OCI-LY7 (cell line): ENCODE results near the gene SSTR5. TPM values are rescaled to one million over a fixed set of nuclear protein-coding genes. Genes with fewer than 3 reads are reported as not detected.

ENCODE experiments used
- BruUV-seq: library from RNA; stranded (reverse); fragments of 400-500 nt; replicated peaks from 2 replicates; lab custom pipeline; 2021; lab: Mats Ljungman, UMichigan
- CTCF ChIA-PET: fragments of 300-600 bp; sonication (Branson Sonifier 250); formaldehyde crosslinking; loops from one replicate; lab custom pipeline; 2022; ENCODE audit warnings: antibody characterized with exemption; ENCODE audit not compliant: unreplicated experiment; lab: Charles Lee
- POLR2A ChIA-PET: fragments of 300-600 bp; sonication (Branson Sonifier 250); formaldehyde crosslinking; loops from one replicate; lab custom pipeline; 2022; ENCODE audit warnings: antibody characterized with exemption; lab: Charles Lee
- DNase-seq: peaks from one replicate; pipeline ENCODE4 v3.0.0-alpha.2; 2015; ENCODE audit warnings: low spot score
- H2AFZ ChIP-seq: fragments of 200-600 bp; sonication (generic), shearing (Covaris generic); 2 replicates; pipeline ENCODE4 v1.6.1; 2014; ENCODE audit warnings: mild to moderate bottlenecking, antibody characterized with exemption, low read length, moderate library complexity
- H3K27ac ChIP-seq: fragments of 200-600 bp; sonication (generic); 2 replicates; pipeline ENCODE4 v1.5.1; 2014; ENCODE audit warnings: mixed run types, low read depth, mild to moderate bottlenecking, moderate library complexity, low read length, inconsistent platforms; ENCODE audit not compliant: poor library complexity, severe bottlenecking
- H3K36me3 ChIP-seq: fragments of 200-600 bp; sonication (generic); 2 replicates; pipeline ENCODE4 v1.6.1; 2014; ENCODE audit warnings: mild to moderate bottlenecking, antibody characterized with exemption, low read length, moderate library complexity, mixed read lengths; ENCODE audit not compliant: insufficient read depth
- H3K4me1 ChIP-seq: fragments of 200-600 bp; sonication (generic); 2 replicates; pipeline ENCODE4 v1.5.1; 2014; ENCODE audit warnings: mild to moderate bottlenecking, low read length; ENCODE audit not compliant: insufficient read depth, poor library complexity, severe bottlenecking
- H3K4me2 ChIP-seq: fragments of 200-600 bp; sonication (generic); 2 replicates; pipeline ENCODE4 v1.6.1; 2014; ENCODE audit warnings: mild to moderate bottlenecking, low read length
- H3K4me3 ChIP-seq: fragments of 200-600 bp; sonication (generic); 2 replicates; pipeline ENCODE4 v1.5.1; 2014; ENCODE audit warnings: mild to moderate bottlenecking, low read depth, low read length; ENCODE audit not compliant: poor library complexity, severe bottlenecking
- H3K79me2 ChIP-seq: fragments of 200-600 bp; sonication (generic); 2 replicates; pipeline ENCODE4 v1.6.1; 2016; ENCODE audit warnings: low read depth, mild to moderate bottlenecking, low read length, moderate library complexity, mixed read lengths; ENCODE audit not compliant: insufficient read depth
- H3K9me2 ChIP-seq: fragments of 200-600 bp; sonication (generic); 2 replicates; pipeline ENCODE4 v1.6.1; 2016; ENCODE audit warnings: mild to moderate bottlenecking, low read length, mixed read lengths; ENCODE audit not compliant: insufficient read depth
- H3K9me3 ChIP-seq: fragments of 200-600 bp; sonication (generic); 2 replicates; pipeline ENCODE4 v1.6.1; 2014; ENCODE audit warnings: mild to moderate bottlenecking, mixed run types, low read length, mixed read lengths
- H4K20me1 ChIP-seq: fragments of 200-600 bp; sonication (generic); 2 replicates; pipeline ENCODE4 v1.6.1; 2014; ENCODE audit warnings: mild to moderate bottlenecking, antibody characterized with exemption, low read length, moderate library complexity, mixed read lengths; ENCODE audit not compliant: insufficient read depth
- CTCF ChIP-seq: fragments of 200-600 bp; sonication (generic); conservative IDR thresholded peaks from 2 replicates; pipeline ENCODE4 v1.5.1; 2014; ENCODE audit warnings: mild to moderate bottlenecking, antibody characterized with exemption, low read length, moderate library complexity, mixed read lengths
- EZH2phosphoT487 ChIP-seq: fragments of 200-600 bp; sonication (generic); IDR thresholded peaks from 2 replicates; pipeline ENCODE4 v1.6.1; 2018; ENCODE audit warnings: low read depth, borderline replicate concordance, mild to moderate bottlenecking, mixed run types, antibody characterized with exemption, low read length, moderate library complexity, mixed read lengths
- intact Hi-C: fragments of 100-400 bp; cut with micrococcal nuclease; formaldehyde crosslinking; loops from one replicate; pipeline ENCODE4 v1.10.0; 2022; ENCODE audit not compliant: unreplicated experiment
- total RNA-seq, 2 experiments: library from RNA; depleted of rRNA in 1 of 2; stranded (reverse); fragments of >200 nt in 1 of 2; shearing (Covaris generic) in 1 of 2; gene quantifications; 2 replicates each; pipeline ENCODE4 v1.2.3, GENCODE V29; 2014 to 2022

The SSTR5 gene
- total RNA-seq, 2 experiments from 2014 or later, result not detected

GRCh38 chr16:1109648-1110047 lies 37.1 kb downstream of the SSTR5 start:
- Histone ChIP-seq H3K9me2 (no peaks in the 10 kb centered on the region), H3K9me3 (no peaks in the 10 kb centered on the region), H3K79me2 (no peaks in the 10 kb centered on the region), H3K4me3 (no peak overlapping the region), H3K4me1 (no peaks in the 10 kb centered on the region), H3K4me2 (no peak overlapping the region), H4K20me1 (no peaks in the 10 kb centered on the region), H3K27ac (no peak overlapping the region), H2AFZ (no peak overlapping the region), H3K36me3 (no peaks in the 10 kb centered on the region)
- no peak for DNase-seq
- POLR2A ChIA-PET, result no interaction called here
- TF ChIP-seq EZH2phosphoT487, result no peak
- no peak for TF ChIP-seq CTCF
- intact Hi-C loops, result no loop called here
- BruUV-seq, result no TSS peak
- CTCF ChIA-PET, result no interaction called here

- intact Hi-C loops, result no loop called here
- CTCF ChIA-PET, result no interaction called here
- BruUV-seq, result no TSS peak
These were observed 40.1 kb downstream of the SSTR5 start for GRCh38 chr16:1112506-1113184.

More at GRCh38 chr16:1112506-1113184, 40.1 kb downstream of the SSTR5 start:
- POLR2A ChIA-PET, result no interaction called here
- H3K4me1 ChIP-seq, result no peaks in the 10 kb centered on the region
- H3K79me2 ChIP-seq, result no peaks in the 10 kb centered on the region
- no peaks in the 10 kb centered on the region for H3K36me3 ChIP-seq
- no peak overlapping the region for H2AFZ ChIP-seq
- DNase-seq, result no peak
- no peak overlapping the region for H3K27ac ChIP-seq
- H3K9me2 ChIP-seq, result no peaks in the 10 kb centered on the region
- H3K9me3 ChIP-seq, result no peaks in the 10 kb centered on the region
- H4K20me1 ChIP-seq, result no peaks in the 10 kb centered on the region
- H3K4me2 ChIP-seq, result no peak overlapping the region
- no peak overlapping the region for H3K4me3 ChIP-seq
- TF ChIP-seq EZH2phosphoT487 (no peak), CTCF (no peak)
